NB4 (cell line): ENCODE measurements around the gene TAF1B.

Experiments
- CTCF ChIP-seq: IDR thresholded peaks from one replicate; pipeline ENCODE4 v1.5.1; 2012; ENCODE audit warnings: low read depth, low read length
- MAX ChIP-seq: IDR thresholded peaks from 2 replicates; pipeline ENCODE4 v1.6.1; 2011; ENCODE audit warnings: low read depth, low read length
- POLR2A ChIP-seq: IDR thresholded peaks from 2 replicates; pipeline ENCODE4 v1.6.1; 2011; ENCODE audit warnings: mild to moderate bottlenecking; ENCODE audit not compliant: insufficient read length; ENCODE audit errors: extremely low read depth

GRCh38 chr2:9972621-9973479, 129.6 kb downstream of the TAF1B start:
- TF ChIP-seq POLR2A, result no peak
- no peak for TF ChIP-seq CTCF
- TF ChIP-seq MAX, result no peak
